IMR-90 (cell line): ENCODE results near the gene OVCH1.

Source experiments
- CEBPB ChIP-seq: IDR thresholded peaks from 2 replicates; pipeline ENCODE4 v1.6.1; 2012; ENCODE audit warnings: low read depth, low read length, improper control_type of control experiment
- MXI1 ChIP-seq: IDR thresholded peaks from 2 replicates; pipeline ENCODE4 v1.6.1; 2012; ENCODE audit warnings: low read depth, mild to moderate bottlenecking, low read length, moderate library complexity, borderline replicate concordance
- NFE2L2 ChIP-seq: fragments of 150-350 bp; IDR thresholded peaks from 2 replicates; pipeline ENCODE4 v1.6.1; 2016; ENCODE audit warnings: low read depth, mild to moderate bottlenecking, low read length
- POLR2A ChIP-seq: IDR thresholded peaks from 2 replicates; pipeline ENCODE4 v1.6.1; 2012; ENCODE audit warnings: mild to moderate bottlenecking, low read depth, low read length
- RAD21 ChIP-seq: IDR thresholded peaks from 2 replicates; pipeline ENCODE4 v1.6.1; 2012; ENCODE audit warnings: low read length, improper control_type of control experiment
- RFX5 ChIP-seq: IDR thresholded peaks from 2 replicates; pipeline ENCODE4 v1.8.0; 2012; ENCODE audit warnings: low read depth, mild to moderate bottlenecking, low read length, moderate library complexity
- USF2 ChIP-seq: fragments of 150-350 bp; IDR thresholded peaks from 2 replicates; pipeline ENCODE4 v1.6.1; 2017; ENCODE audit warnings: mild to moderate bottlenecking, antibody characterized with exemption, low read length, low read depth
- TF ChIP-seq, protein P1 (sequence below): conservative IDR thresholded peaks from 2 replicates; pipeline ENCODE4 v1.5.1; 2012; ENCODE audit warnings: mild to moderate bottlenecking, low read depth, low read length, improper control_type of control experiment

GRCh38 chr12:29396774-29397173 lies 100.7 kb downstream of the OVCH1 start:
- TF ChIP-seq, protein P1, sequence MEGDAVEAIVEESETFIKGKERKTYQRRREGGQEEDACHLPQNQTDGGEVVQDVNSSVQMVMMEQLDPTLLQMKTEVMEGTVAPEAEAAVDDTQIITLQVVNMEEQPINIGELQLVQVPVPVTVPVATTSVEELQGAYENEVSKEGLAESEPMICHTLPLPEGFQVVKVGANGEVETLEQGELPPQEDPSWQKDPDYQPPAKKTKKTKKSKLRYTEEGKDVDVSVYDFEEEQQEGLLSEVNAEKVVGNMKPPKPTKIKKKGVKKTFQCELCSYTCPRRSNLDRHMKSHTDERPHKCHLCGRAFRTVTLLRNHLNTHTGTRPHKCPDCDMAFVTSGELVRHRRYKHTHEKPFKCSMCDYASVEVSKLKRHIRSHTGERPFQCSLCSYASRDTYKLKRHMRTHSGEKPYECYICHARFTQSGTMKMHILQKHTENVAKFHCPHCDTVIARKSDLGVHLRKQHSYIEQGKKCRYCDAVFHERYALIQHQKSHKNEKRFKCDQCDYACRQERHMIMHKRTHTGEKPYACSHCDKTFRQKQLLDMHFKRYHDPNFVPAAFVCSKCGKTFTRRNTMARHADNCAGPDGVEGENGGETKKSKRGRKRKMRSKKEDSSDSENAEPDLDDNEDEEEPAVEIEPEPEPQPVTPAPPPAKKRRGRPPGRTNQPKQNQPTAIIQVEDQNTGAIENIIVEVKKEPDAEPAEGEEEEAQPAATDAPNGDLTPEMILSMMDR: no peak
- no peak for TF ChIP-seq RFX5
- TF ChIP-seq CEBPB: peak; percentile 44; the same call in 1 of the 2 replicates
- no peak for TF ChIP-seq USF2
- TF ChIP-seq RAD21: no peak
- no peak for TF ChIP-seq NFE2L2
- TF ChIP-seq POLR2A: no peak
- TF ChIP-seq MXI1: no peak
